Measurements from ENCODE around the gene OGDHL. TPM values are rescaled to one million over a fixed set of nuclear protein-coding genes. Genes with fewer than 3 reads are reported as not detected.

Gene OGDHL
- total RNA-seq, 1 experiment from 2014 or later = 22.6 TPM

GRCh38 chr10:49689882-49690510 is 72.1 kb downstream of the OGDHL start:
- Histone ChIP-seq H3K18ac (ENCODE audit: insufficient read length, low read depth, low read length) (no peak overlapping the region), H3K4me2 (ENCODE audit: insufficient read depth, insufficient read length, low read length) (peak overlapping the region; percentile 70), H3K27ac (ENCODE audit: insufficient read length, low read depth, low read length) (no peak overlapping the region), H3K27me3 (ENCODE audit: insufficient read depth, low read length) (peaks cover 64% of the 10 kb centered on the region), H3K56ac (ENCODE audit: insufficient read length, low read depth, low read length) (no peak overlapping the region), H2BK15ac (ENCODE audit: low read depth, low read length) (no peak overlapping the region), H2BK120ac (ENCODE audit: low read depth, low read length, poor library complexity, severe bottlenecking) (no peak overlapping the region), H3K79me1 (ENCODE audit: insufficient read depth, low read depth, low read length, poor library complexity, severe bottlenecking) (no peaks in the 10 kb centered on the region), H3K79me2 (ENCODE audit: insufficient read depth, low read length) (no peaks in the 10 kb centered on the region), H3K14ac (ENCODE audit: insufficient read depth, low read length) (no peak overlapping the region), H3K23ac (ENCODE audit: insufficient read length, low read depth, low read length) (no peak overlapping the region), H4K8ac (replicated peaks; ENCODE audit: insufficient read length, low read depth, low read length) (no peak overlapping the region), H2BK12ac (ENCODE audit: insufficient read length, low read depth, low read length) (no peak overlapping the region), H3K4me1 (ENCODE audit: insufficient read depth, low read length) (peaks cover 4% of the 10 kb centered on the region; the same call in 1 of the 2 replicates), H2AFZ (ENCODE audit: low read length) (no peak overlapping the region), H3K23me2 (ENCODE audit: insufficient read length, low read depth, low read length, poor library complexity, severe bottlenecking) (peaks cover 6% of the 10 kb centered on the region), H2BK5ac (ENCODE audit: insufficient read length, low read length) (no peak overlapping the region), H4K5ac (ENCODE audit: insufficient read length, low read depth, low read length) (no peak overlapping the region), H3T11ph (ENCODE audit: low read length) (no peak overlapping the region), H4K20me1 (ENCODE audit: control insufficient read depth, insufficient read depth, insufficient read length) (no peaks in the 10 kb centered on the region), H2AK5ac (ENCODE audit: insufficient read length, low read length) (no peak overlapping the region), H2BK20ac (ENCODE audit: low read depth, low read length, poor library complexity, severe bottlenecking) (no peak overlapping the region), H4K91ac (ENCODE audit: insufficient read length, low read depth, low read length) (no peak overlapping the region), H3K9ac (ENCODE audit: extremely low read depth, insufficient read length, low read length) (no peak overlapping the region), H3K9me3 (ENCODE audit: control insufficient read depth, low read depth, low read length) (peaks cover 13% of the 10 kb centered on the region), H3K4ac (ENCODE audit: low read depth, low read length) (no peak overlapping the region)
- Mint-ChIP-seq H3K27me3 (ENCODE audit: low read depth) (peaks cover 100% of the 10 kb centered on the region), H3K4me1 (peaks cover 50 to 53% of the 10 kb centered on the region in 2 experiments), H3K9me3 (peaks cover 21 to 39% of the 10 kb centered on the region in 2 experiments), H3K4me3 (peak overlapping the region; percentile 38 to 69; a peak in 4 of 5 replicates), H3K36me3 (ENCODE audit: insufficient read depth in 1 of 3, low read depth in 3 of 3) (peaks cover 0 to 19% (median 16%) of the 10 kb centered on the region in 3 experiments; a peak in 5 of 7 replicates), H3K27ac (peak overlapping the region in 2 of 3 experiments; percentile 59 to 84; a peak in 2 of 7 replicates)
- WGBS (ENCODE audit: extremely low coverage, insufficient read length, low lambda C conversion rate) = no CpG with 5 or more reads among the region's 12 CpGs
- DNase-seq = peak; percentile 81
- no peak for TF ChIP-seq CTCF (conservative IDR thresholded peaks at IDR 0.05)

All from H9 (cell line).